Measurements from ENCODE around the gene XXYLT1.
"Not testable (repeated sequence)": the region's sequence is repeated elsewhere in the genome, so short reads cannot be mapped to it uniquely, and the experiment has no call there.

XXYLT1 gene

DNA sequence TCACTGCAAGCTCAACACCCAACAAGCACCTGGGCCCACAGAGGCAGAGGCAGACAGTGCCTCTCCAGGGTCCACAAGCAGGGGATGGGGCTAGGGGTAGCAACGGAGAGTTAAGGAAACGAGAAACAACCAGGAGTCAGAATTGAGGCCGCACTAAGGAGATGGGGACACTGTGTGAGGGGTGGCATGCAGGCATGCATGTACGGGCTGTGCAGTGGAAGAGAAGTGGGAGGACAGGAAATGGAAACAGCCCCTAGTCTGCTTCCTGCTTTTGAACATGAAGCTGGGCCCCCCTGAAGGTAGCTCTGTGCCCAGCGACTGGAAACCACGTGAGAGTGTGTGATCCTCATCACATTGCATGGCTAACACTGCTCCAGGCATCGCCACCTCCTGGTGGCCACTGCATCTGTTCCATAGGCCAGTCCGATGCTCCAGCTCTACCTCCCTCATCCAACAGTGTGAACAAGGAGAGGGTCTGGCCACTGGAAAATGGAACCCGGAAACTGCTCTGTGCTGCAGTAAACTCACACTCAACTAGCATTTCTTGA lies 44.0 kb downstream of the XXYLT1 start:
- no peak for DNase-seq (ENCODE audit: low spot score)

DNA sequence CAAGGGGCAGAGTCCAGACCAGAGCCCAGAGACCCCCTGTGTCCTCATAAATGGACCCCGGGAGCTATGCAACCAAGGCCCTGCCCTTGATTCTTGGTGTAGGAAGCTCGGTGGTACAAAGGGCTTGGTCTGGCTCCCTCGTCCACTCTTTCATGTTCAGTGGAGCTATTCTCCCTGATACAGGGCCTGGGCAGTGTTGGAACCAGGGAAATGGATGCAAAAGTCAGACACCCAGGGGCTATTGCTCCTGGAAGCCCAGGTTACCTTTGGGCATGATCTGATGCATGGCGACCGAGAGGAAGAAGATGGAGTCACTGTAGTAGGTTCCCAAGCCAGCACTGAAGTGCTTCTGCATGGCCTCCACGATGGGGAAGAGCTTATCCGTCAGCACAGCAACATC lies 44.5 kb downstream of the XXYLT1 start:
- DNase-seq (ENCODE audit: low spot score) = no peak

DNA sequence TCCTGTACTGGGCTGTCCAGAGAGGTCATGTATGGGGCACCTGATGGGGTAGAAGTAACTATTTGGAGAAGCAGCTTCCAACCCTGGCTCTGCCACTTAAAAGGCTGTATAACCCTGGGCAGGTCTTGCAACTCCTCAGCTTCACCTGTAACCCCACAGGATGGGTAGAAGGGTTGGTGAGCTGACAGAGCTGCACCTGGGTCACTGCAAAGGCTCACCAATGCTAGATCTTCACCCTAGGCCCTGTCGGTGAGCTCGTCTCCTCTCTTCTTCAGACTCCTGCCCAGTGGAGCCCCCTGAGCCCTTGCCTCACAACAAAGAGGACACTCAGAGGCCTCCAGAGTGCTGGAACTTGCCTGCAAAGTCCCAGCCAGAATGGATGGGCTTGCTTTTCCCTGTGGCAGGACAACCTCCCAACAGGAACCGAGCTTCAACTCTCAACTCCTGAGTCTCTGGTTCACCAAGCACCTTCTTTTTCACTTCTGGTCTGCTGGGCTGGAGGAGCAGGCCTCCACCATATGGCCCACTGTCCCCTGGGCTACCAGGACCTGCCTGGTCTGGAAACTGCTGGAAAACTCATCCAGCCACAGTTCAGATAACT lies 45.9 kb downstream of the XXYLT1 start:
- DNase-seq (ENCODE audit: low spot score) = no peak

DNA sequence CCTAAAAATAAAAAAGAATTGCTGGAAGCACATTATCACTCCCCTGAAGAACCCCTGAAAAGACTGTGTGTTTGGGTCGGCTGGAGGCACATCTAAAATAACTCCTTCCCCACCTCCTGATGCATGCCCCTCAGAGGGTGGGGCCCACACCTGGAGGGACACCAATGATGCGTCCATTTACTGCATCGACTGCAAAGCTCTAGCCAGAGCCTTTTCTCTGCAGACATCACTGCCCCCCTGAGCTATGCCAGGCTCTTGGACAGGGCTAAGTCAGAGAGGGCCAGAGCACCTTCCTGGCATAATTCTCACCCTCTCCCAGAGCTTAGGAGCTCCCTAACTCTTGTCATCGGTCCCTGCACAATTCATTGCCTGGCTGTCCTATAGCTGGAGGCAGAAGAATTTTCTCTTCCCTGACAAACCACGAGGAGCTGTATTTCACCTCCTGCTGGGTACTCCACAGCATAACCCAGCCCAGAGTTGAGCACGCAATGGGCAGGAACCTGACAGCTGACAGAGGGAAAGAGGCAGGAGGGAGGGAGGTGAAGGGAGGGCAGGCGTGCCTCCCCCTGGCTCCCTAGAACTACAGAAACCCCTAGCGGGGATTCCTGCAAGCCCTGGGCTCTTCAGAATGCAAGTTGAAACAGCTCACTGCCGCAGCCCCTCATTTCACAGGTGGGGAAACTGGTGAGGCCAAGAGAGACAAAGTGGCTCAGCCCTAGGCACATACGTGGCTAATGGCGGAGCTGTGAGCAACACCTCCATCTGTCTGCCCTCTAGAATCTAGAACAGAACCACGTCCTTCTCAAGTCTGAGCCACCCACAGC lies 46.6 kb downstream of the XXYLT1 start:
- DNase-seq (ENCODE audit: low spot score) = no peak

DNA sequence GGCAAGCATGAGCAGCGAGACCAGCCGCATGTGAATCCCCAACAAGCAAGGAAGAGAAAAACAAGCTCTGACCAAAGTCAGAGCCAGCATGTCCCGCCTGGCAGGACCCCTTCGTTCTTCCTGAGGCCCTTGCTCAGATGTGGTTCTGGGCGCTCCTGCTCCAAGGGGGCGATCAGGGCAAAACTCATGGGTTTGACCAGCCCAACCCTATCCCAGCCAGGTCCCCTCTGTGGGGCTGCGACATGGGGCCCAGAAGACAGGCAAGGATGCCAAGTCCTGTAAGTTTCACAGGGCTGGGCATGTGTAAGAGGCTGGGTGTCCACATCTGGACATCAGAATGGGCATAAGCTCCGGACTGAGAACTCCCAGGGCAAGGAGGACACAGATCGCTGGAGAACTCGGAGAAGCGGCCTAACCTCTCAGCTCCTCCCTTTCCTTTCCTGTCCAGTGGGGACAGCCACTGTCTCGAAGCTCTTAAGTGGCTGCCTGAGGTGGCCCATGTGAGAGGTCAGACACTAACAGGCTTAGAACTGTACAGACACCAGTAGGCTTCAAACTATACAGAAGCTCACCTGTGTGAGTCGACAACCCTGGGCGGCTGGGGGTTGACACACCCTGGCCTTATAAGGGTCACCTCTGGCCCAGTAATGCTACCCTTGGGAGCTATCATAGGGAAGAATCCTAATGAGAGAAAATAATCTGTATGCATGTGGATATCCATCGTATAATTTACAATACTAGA lies 48.9 kb downstream of the XXYLT1 start:
- DNase-seq (ENCODE audit: low spot score) = no peak

DNA sequence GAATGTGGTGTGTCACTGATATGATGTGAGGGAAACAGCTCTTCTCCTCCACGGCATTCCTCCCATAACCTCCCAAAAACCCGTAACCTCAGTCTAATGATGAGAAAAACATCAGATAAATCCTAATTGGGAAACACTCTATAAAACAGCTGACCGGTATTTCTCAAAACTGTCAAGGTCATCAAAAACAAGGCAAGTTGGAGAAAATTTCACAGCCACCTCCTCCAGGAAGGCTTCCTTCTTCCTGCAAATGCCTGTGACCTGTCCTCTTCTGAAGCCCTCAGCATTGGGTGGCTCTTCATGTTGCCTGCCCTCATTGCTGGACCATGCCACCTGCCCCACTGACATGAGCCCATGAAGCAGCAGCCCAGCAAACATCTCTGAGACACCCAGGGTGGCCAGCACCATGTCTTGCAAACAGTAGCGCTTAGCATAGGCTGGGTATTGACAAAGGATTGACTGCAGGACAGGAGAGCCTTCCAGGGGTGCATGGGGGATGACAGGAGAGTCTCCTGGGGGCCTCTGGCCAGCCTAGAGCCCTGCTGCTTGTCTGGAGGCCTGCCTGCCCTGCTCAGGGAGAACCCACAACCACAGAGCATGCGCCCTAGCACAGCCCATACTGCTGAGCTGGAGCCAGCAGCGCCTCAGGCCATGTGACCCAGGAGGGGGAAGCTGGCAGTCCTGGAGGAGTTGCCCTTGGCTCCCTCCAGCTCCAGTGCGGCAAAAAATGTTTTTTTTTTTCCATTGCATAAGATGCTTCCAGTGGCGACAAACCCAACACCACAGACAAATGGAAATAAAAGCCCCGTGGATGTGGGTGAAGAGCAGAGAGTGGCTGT lies 49.7 kb downstream of the XXYLT1 start:
- no peak for DNase-seq (ENCODE audit: low spot score)

DNA sequence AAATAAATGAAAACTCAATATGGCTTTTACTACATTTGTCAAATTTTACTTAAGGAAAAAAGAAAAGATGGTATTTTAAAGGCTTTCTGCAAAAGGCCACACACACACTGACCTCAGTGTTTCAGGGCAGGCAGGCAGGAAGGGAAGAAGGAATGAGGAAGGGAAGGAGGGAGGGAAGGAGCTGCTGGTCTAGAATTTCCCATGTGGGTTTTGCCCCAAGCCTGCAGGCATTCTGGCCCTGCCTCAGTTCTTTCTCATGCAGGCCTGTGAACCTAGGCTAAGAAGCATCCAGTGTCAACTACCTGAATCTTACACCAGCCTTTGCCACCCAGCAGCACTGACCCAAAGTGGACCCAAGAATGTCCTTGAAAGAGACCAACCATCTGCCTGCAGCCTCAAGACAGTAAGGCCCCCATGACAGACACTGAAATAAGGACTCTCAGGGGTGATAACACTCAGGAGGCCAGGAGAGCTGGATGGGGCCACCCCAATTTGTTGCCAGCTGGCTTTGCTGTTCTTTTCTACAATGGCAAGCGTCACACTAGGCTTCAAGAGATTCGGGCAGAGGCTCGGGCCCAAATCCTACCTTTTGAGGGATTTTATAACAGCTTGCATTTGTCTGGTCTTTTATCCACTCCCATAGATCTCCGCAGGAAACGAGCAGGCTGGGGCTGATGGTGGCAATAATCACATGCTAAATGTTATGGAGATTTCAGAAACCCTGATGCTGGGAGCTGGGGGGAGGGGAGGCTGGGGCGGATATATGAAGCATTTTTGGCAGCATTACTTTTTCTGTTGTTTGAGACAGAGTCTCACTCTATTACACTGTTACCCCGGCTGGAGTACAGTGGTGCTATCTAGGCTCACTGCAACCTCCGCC lies 51.4 kb downstream of the XXYLT1 start:
- no peak for DNase-seq (ENCODE audit: low spot score)

DNA sequence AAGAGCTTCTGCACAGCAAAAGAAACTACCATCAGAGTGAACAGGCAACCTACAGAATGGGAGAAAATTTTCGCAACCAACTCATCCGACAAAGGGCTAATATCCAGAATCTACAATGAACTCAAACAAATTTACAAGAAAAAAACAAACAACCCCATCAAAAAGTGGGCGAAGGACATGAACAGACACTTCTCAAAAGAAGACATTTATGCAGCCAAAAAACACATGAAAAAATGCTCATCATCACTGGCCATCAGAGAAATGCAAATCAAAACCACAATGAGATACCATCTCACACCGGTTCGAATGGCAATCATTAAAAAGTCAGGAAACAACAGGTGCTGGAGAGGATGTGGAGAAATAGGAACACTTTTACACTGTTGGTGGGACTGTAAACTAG lies 52.6 kb downstream of the XXYLT1 start:
- not testable (repeated sequence) for DNase-seq (ENCODE audit: low spot score)

DNA sequence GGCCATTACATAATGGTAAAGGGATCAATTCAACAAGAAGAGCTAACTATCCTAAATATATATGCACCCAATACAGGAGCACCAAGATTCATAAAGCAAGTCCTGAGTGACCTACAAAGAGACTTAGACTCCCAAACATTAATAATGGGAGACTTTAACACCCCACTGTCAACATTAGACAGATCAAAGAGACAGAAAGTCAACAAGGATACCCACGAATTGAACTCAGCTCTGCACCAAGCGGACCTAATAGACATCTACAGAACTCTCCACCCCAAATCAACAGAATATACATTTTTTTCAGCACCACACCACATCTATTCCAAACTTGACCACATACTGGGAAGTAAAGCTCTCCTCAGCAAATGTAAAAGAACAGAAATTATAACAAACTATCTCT lies 55.4 kb downstream of the XXYLT1 start:
- DNase-seq (ENCODE audit: low spot score) = not testable (repeated sequence)

DNA sequence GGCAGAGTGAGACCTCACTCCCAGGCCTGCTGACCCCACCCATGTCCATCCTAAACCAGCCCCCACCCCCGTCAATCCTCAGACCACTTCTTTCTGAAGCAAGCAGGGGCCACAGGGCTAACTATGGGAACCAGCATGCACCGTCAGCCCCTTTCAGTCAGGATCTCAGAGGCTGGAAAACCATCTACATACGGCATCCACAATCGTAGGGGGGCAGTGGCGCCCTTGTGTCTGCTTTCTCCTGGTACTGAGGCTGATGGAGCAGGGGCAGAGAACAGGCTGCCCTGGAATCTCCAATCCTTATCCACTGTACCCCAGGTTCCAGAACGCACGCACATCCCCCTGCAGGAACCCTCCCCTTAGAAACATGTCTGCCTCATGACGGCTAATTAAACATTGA lies 56.6 kb downstream of the XXYLT1 start:
- DNase-seq (ENCODE audit: low spot score) = no peak

DNA sequence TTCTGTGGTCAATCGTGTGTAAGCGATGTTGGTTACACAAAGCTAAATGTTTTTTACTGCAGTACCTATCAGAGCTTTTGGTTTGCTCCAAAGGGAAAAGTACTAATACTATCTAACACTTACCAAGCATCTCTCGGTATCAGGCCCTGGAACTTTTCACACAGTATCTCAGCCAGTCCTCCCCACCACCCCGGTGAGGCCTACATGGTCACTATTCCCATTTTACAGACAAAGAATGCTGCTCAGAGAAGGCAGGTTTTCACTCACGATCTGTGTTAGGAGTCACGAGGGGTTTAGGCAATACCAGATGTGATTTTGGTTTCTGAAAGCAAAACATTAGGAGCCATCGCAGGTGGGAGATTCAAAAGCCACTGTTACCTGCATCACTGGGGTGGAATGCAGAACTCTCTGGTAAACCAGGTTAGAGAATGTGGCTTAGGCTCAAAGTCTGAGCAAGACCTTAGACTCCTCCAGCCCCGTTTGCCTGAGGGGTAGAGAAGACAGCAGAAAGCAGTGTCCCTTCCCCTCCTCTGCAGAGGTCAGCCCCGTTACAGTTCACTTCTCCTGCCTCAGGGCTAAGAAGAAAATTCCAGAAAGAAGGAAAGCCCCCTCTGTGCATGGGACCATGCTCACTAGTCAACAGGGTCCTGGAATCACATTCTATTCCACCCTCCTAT lies 57.2 kb downstream of the XXYLT1 start:
- no peak for DNase-seq (ENCODE audit: low spot score)

DNA sequence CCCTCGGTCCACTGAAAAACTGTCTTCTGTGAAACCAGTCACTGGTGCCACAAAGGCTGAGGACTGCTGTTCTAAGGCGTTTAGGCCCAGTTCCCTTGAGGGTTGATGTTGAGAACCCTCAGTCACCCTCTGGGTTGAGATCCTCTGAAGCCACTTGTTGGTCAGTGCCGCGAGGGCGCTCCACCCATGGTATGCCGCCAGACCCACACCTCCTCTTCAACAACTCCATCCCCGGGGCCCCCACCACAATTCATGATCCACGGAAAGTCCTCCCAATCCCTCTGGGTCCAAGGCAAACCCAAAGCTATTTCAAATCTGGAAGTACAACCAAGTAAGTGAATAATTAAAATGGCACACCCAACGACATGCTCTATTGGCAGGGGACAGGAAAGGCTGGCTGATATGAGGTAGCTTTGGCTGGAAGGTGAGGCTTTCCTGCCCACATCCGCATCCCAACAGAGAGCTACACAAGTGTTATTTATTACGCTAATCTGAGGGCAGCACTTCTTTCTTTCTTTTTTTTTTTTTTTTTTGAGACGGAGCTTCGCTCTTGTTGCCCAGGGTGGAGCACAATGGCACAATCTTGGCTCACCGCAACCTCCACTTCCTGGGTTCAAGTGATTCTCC lies 58.1 kb downstream of the XXYLT1 start:
- no peak for DNase-seq (ENCODE audit: low spot score)

DNA sequence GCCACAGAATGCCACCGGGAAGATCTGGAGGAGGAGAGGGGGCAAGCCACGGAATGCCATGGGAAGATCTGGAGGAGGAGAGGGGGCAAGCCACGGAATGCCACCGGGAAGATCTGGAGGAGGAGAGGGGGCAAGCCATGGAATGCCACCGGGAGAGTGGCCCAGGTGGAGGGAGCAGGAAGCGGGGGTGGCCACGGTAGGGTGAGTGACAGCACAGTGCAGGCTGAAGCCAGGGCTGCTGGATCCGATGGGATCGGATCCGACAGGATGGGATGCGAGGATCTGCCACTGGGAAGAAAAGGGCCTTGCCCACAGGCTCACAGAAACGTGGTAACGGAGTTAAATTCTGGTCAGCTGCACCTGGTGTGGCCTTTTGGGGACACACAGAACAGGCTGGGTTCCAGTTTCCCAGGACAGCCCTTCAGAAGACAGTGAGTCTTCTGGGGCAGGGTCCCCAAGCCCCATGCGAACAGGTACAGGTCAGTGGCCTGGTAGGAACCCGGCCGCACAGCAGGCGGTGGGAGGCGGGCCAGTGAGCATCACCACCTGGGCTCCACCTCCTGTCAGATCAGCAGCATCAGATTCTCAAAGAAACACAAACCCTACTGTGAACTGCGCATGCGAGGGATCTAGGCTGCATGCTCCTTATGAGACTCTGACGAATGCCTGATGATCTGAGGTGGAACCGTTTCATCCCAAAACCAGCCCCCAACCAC lies 58.8 kb downstream of the XXYLT1 start:
- DNase-seq (ENCODE audit: low spot score) = no peak

DNA sequence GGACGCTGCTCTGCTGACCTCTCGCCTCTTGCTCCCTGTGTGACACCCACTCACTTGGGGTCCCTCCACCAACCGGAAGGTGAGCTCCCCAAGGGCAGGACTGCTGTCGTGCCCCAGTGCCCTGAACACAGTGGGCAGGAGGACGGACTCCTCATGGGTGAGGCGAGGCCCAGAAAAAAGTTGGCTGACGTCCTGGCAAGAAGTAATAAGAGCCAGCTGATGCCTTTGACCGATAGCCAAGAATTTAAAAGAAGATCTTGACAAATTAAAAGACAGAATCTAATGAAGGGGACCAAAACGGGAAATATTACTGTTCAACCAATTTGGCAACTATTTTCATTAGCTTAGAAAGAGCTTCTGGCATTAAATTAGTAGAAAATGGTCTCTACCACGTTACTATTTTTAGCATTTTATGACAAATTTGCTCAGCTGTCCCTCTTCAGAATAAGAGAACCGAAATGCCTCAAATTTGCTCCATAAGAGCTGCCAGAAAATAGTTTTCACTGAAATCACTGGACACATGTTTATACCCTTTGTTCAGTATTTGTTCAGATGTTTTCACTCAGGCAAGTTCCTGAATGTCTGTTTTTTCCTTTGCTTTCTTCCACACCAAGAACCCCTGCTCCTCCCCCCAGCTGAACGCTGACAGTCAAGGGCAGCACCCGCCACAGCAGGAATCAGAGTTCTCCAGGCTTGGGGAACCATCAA lies 60.5 kb downstream of the XXYLT1 start:
- DNase-seq (ENCODE audit: low spot score) = no peak

DNA sequence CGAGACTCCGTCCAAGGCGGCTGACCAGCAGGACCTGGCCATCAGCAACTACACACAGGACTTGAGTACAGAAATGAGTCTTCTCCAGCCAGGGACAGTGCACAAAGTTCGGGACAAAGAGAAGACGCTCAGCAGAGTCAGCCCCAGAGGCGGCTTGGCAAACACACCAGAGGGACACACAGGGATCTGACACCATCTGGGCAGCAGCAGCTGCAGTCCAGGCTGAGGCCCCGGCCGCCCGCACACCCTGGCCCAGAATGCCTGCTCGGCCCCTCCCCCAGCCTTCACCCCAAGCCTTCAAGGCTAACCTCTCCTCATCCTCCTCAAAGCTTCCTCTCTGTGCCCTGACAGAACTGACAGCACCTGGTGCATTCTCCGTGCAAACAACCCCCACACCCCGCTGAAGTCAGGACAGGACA lies 61.1 kb downstream of the XXYLT1 start:
- DNase-seq (ENCODE audit: low spot score) = no peak

DNA sequence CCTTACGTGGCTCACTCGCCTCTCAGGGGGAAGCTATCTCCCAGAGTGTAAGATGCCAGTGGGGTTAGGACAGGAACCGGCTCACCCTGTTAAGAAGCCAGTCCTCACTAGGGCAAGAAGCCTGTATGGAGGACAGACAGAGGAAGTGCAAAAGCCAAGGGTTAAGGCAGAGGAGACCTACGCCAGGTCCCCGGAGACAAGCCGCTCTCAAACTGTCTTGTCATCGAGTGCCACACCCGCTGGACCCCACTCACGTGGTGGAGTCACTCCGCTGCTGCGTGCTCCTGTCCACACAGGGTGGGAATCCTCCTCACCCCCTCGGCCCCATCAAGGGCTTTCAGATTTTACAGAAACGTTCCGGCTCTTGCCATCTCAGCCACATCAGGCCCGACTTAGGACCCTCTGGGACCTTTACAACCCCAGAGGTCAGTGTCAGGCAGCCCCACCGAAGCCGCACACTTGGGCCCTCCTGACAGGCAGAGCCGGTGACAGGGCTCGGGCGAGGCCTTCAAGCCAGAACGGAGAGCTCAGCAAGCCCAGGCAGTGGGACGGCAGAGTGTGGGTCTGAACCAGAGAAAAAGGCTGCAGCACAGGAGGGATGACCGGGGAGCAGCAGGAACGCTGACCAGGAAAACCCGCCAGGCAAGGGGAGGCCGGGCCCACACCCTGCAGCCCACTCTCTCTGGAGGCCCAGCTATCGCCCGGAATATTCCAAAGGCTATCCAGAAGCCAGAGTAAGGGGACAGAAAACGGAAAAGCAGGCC lies 61.7 kb downstream of the XXYLT1 start:
- no peak for DNase-seq (ENCODE audit: low spot score)

DNA sequence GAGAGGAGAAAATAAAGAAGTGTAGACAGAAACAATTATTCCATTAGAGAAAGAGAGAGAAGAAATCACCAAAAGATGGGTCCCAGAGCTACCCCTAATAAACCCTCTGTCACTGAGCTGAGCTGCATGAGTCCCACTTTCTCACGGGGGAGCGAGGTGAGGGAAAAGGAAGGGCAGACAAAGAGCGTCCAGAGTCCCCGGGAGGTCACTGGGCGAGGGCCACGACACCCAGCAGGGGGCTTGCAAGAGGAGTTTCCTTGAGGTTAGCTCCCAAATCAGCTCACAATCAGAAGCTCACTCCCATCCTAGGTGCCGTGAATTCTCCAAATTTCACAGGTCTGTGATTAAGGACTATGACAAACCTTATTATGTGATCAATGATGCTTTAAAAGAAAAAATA lies 62.3 kb downstream of the XXYLT1 start:
- DNase-seq (ENCODE audit: low spot score) = no peak

DNA sequence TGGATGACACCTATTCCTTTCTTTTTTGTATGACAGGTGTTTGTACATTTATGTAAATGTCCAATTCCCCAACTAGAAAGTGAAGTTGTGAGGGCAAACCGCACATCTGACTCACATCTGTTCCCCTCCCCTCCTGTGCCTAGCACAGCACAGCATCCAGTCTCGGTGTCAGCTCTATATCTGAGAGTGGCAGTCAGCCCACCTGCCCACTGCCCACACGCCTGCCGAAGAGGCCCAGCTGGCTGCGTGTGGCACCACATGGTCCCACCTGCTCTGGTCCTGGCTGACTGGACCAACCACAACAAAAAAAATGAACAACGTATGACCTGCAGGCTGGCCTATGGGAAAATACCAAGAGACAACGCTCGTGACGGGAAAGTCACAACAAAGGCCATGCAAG lies 62.8 kb downstream of the XXYLT1 start:
- no peak for DNase-seq (ENCODE audit: low spot score)
